ENCODE data around the gene PDGFRB. TPM values are rescaled to one million over a fixed set of nuclear protein-coding genes. Genes with fewer than 3 reads are reported as not detected.

The PDGFRB gene
- total and polyA plus RNA-seq, 10 of the 15 experiments (the other 5 are each of a cell fraction or from before 2014, with no cell fraction given): 0.02 to 3.0 (median 1.0) TPM

DNA sequence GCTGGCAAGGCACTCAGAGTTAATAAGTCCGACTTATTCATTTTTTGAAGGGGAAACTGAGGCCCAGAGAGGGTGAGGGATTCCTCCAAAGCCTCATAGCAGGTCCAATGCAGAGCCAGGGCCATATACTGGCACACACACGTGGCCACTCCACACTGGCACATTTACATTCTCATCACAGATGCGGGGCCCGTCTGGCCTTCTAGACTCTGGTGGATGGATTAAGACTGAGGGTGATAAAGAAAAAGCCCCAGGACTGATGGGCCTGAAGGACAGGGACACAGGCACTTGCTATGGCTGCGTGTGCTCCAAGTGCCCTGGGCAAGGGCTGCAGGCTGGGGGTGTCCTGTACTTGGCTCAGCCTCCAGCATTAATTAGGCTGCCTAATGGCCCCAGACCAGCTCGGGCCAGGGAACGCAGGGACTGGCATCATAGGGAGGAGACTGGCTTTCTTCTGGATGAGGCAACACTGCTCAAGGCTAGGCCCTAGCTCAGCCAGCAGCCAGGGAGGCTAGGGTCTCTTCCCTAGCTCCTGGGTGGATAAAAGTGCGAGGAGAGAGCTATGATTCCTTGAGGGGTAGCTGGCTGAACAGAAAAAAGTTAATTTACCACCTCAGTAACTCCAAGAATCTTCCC lies 40.8 kb downstream of the PDGFRB start (continued):
- TF ChIP-seq CUX1 (IDR thresholded peaks at IDR 0.05; ENCODE audit: insufficient replicate concordance, low read depth, low read length) (no peak), SMAD5 (IDR thresholded peaks at IDR 0.05; ENCODE audit: low read depth) (no peak)

DNA sequence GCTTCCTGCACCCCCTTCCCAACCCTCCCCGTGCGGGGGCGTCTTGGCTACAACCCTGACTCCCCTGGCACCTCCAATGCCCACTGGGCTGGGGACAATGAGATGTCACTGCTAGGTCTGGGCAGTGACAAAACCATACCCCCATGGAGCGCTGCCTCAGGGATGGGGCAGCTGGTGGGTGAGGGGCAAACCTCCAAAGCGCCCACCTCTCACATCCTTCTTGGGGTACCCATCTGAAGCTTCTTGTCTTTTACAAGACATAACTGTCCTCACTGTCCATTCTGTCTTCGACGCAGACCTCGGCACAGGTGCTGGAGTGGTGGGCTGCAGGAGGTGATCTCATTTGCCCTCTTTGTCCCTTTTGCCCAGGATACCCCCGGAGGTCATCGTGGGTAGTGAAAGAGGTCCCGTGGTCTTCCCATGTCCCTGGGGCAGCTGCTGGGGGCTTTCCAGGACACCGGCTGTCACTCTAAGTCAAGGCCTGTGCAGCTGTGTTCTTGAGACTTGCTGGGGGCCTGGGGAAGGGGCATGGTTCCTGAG lies 41.5 kb downstream of the PDGFRB start:
- DNase-seq (ENCODE audit: low read depth, low spot score): no peak
- no peaks in the 10 kb centered on the region for H4K20me1 ChIP-seq (ENCODE audit: control insufficient read depth, insufficient read depth)
- H3K36me3 ChIP-seq (ENCODE audit: control insufficient read depth in 2 of 2, insufficient read depth in 2 of 2, low read length in 1 of 2): no peaks in the 10 kb centered on the region
- no peaks in the 10 kb centered on the region for H3K9me3 ChIP-seq (replicated peaks; ENCODE audit: control insufficient read depth, insufficient read depth, low read length)
- no peak overlapping the region for H3K4me3 ChIP-seq
- no peak for FAIRE-seq
- BruUV-seq (replicated peaks): no TSS peak
- ChIA-PET POLR2A (no interaction called here), CTCF (no interaction called here), RAD21 (ENCODE audit: unreplicated experiment) (no interaction called here), SMC1A (ENCODE audit: uncharacterized antibody, unreplicated experiment) (no interaction called here)
- H3K27ac ChIP-seq (ENCODE audit: control insufficient read depth, insufficient read depth): no peak overlapping the region
- in situ Hi-C loops (cut with MboI): no loop called here
- H3K4me1 ChIP-seq (ENCODE audit: control insufficient read depth, insufficient read depth, low read length): no peaks in the 10 kb centered on the region
- intact Hi-C loops (cut with micrococcal nuclease; ENCODE audit: unreplicated experiment): no loop called here
- no peak overlapping the region for H3K4me2 ChIP-seq (ENCODE audit: control insufficient read depth, insufficient read depth)
- ATAC-seq: no peak
- H2AFZ ChIP-seq (ENCODE audit: control insufficient read depth, low read depth, low read length): no peak overlapping the region
- H3K27me3 ChIP-seq (replicated peaks in 1 of 2; ENCODE audit: control insufficient read depth in 2 of 2, insufficient read depth in 2 of 2, low read length in 1 of 2): no peaks in the 10 kb centered on the region; a peak in 1 of 4 replicates
- WGBS (ENCODE audit: insufficient coverage, insufficient replicate concordance, low lambda C conversion rate, missing lambda C conversion rate): 26% methylated on average over 12 of the region's 12 CpGs
- TF ChIP-seq NRF1 (conservative IDR thresholded peaks at IDR 0.05; ENCODE audit: low read depth, low read length) (no peak), ZZZ3 (IDR thresholded peaks at IDR 0.05; ENCODE audit: control insufficient read depth, insufficient read length, low read depth) (no peak), ESRRA (IDR thresholded peaks at IDR 0.05; ENCODE audit: low read length) (no peak), NFXL1 (IDR thresholded peaks at IDR 0.05; ENCODE audit: borderline replicate concordance) (no peak), FOXM1 (IDR thresholded peaks at IDR 0.05; ENCODE audit: low read depth, low read length) (no peak), STAT1 (conservative IDR thresholded peaks at IDR 0.05) (no peak), LARP7 (IDR thresholded peaks at IDR 0.05) (no peak), E2F4 (IDR thresholded peaks at IDR 0.05; ENCODE audit: low read depth, low read length) (no peak), RBBP5 (conservative IDR thresholded peaks at IDR 0.05) (no peak), SUZ12 (IDR thresholded peaks at IDR 0.05; ENCODE audit: unreplicated experiment) (no peak), SMAD1 (IDR thresholded peaks at IDR 0.05; ENCODE audit: low read depth, partially characterized antibody) (no peak), IKZF1 (conservative IDR thresholded peaks at IDR 0.05) (no peak), JUND (IDR thresholded peaks at IDR 0.05; ENCODE audit: low read depth, low read length) (no peak), ZNF384 (IDR thresholded peaks at IDR 0.05; ENCODE audit: borderline replicate concordance, low read depth, low read length) (no peak)
- TF ChIP-seq, protein P1, sequence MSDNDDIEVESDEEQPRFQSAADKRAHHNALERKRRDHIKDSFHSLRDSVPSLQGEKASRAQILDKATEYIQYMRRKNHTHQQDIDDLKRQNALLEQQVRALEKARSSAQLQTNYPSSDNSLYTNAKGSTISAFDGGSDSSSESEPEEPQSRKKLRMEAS (IDR thresholded peaks at IDR 0.05; ENCODE audit: low read depth, low read length): no peak
- H3K9ac ChIP-seq (ENCODE audit: control insufficient read depth, insufficient read depth, low read length): no peak overlapping the region
- no peaks in the 10 kb centered on the region for H3K79me2 ChIP-seq (ENCODE audit: control insufficient read depth, insufficient read depth, low read length)
